Osteoblast (primary cell): Measurements from ENCODE around the gene POU2F3. TPM values are rescaled to one million over a fixed set of nuclear protein-coding genes. Genes with fewer than 3 reads are reported as not detected.

Experiments
- DNase-seq: peaks from one replicate; pipeline ENCODE4 v3.0.0; 2011; ENCODE audit warnings: low spot score, mixed read lengths; ENCODE audit not compliant: insufficient read length; ENCODE audit errors: missing footprints
- H2AFZ ChIP-seq: 2 replicates; pipeline ENCODE4 v1.6.0; 2011; ENCODE audit warnings: mild to moderate bottlenecking, low read length
- H3K27ac ChIP-seq: 2 replicates; pipeline ENCODE4 v1.5.1; 2011; ENCODE audit warnings: mild to moderate bottlenecking, low read depth, low read length, moderate library complexity
- H3K27me3 ChIP-seq: 2 replicates; pipeline ENCODE4 v1.6.0; 2012; ENCODE audit warnings: mild to moderate bottlenecking, control low read depth, inconsistent platforms, low read length, moderate library complexity; ENCODE audit not compliant: insufficient read depth
- H3K36me3 ChIP-seq: 2 replicates; pipeline ENCODE4 v1.5.1; 2011; ENCODE audit warnings: mild to moderate bottlenecking, low read length, control low read depth, moderate library complexity; ENCODE audit not compliant: insufficient read depth
- H3K4me1 ChIP-seq: 2 replicates; pipeline ENCODE4 v1.5.1; 2011; ENCODE audit warnings: mild to moderate bottlenecking, low read length, control low read depth, moderate library complexity; ENCODE audit not compliant: insufficient read depth
- H3K4me2 ChIP-seq: 2 replicates; pipeline ENCODE4 v1.6.0; 2011; ENCODE audit warnings: mild to moderate bottlenecking, low read length; ENCODE audit not compliant: insufficient read depth
- H3K4me3 ChIP-seq: fragments of 200-600 bp; sonication (generic); 3 replicates; pipeline ENCODE4 v1.5.1; 2012; ENCODE audit warnings: mild to moderate bottlenecking, low read length, inconsistent platforms; ENCODE audit not compliant: insufficient read depth
- H3K79me2 ChIP-seq: 2 replicates; pipeline ENCODE4 v1.6.0; 2012; ENCODE audit warnings: mild to moderate bottlenecking, low read length, control low read depth, inconsistent platforms; ENCODE audit not compliant: insufficient read depth
- H3K9me3 ChIP-seq: 2 replicates; pipeline ENCODE4 v1.5.1; 2011; ENCODE audit warnings: low read depth, low read length, control low read depth
- H4K20me1 ChIP-seq: 2 replicates; pipeline ENCODE4 v1.6.0; 2012; ENCODE audit warnings: mild to moderate bottlenecking, low read length, control low read depth; ENCODE audit not compliant: insufficient read depth
- CTCF ChIP-seq: IDR thresholded peaks from 2 replicates; pipeline ENCODE4 v1.5.1; 2011; ENCODE audit warnings: mild to moderate bottlenecking, low read depth, low read length, moderate library complexity; ENCODE audit errors: extremely low read depth
- total RNA-seq: library from RNA; depleted of rRNA; stranded (reverse); fragments of >200 nt; gene quantifications from 2 replicates; pipeline ENCODE4 v1.2.3, GENCODE V29; 2012

POU2F3 gene
- total RNA-seq, 1 donor: under 0.01 TPM

GRCh38 chr11:120257346-120257745, 17.4 kb downstream of the POU2F3 start:
- Histone ChIP-seq H3K79me2 (no peaks in the 10 kb centered on the region), H3K4me2 (no peak overlapping the region), H3K27ac (no peak overlapping the region), H3K27me3 (peaks cover 75% of the 10 kb centered on the region), H3K36me3 (no peaks in the 10 kb centered on the region), H4K20me1 (no peaks in the 10 kb centered on the region), H3K9me3 (no peaks in the 10 kb centered on the region), H3K4me1 (no peaks in the 10 kb centered on the region), H2AFZ (no peak overlapping the region), H3K4me3 (no peak overlapping the region)
- no peak for TF ChIP-seq CTCF
- DNase-seq: no peak

- no peaks in the 10 kb centered on the region for H4K20me1 ChIP-seq
- no peaks in the 10 kb centered on the region for H3K9me3 ChIP-seq
- no peak for TF ChIP-seq CTCF
- no peaks in the 10 kb centered on the region for H3K36me3 ChIP-seq
- no peak overlapping the region for H2AFZ ChIP-seq
- no peak overlapping the region for H3K4me3 ChIP-seq
- DNase-seq: no peak
- H3K27ac ChIP-seq: no peak overlapping the region
- H3K4me1 ChIP-seq: no peaks in the 10 kb centered on the region
- no peaks in the 10 kb centered on the region for H3K79me2 ChIP-seq
- peaks cover 78% of the 10 kb centered on the region for H3K27me3 ChIP-seq
- H3K4me2 ChIP-seq: no peak overlapping the region
These were observed 18.7 kb downstream of the POU2F3 start for GRCh38 chr11:120258661-120259060.

GRCh38 chr11:120259241-120259640, 19.3 kb downstream of the POU2F3 start:
- no peak overlapping the region for H3K4me2 ChIP-seq
- no peaks in the 10 kb centered on the region for H4K20me1 ChIP-seq
- H3K79me2 ChIP-seq: no peaks in the 10 kb centered on the region
- H3K4me1 ChIP-seq: no peaks in the 10 kb centered on the region
- DNase-seq: peak; percentile 54
- no peak for TF ChIP-seq CTCF
- peaks cover 73% of the 10 kb centered on the region for H3K27me3 ChIP-seq
- no peaks in the 10 kb centered on the region for H3K36me3 ChIP-seq
- no peak overlapping the region for H3K27ac ChIP-seq
- no peak overlapping the region for H3K4me3 ChIP-seq
- H2AFZ ChIP-seq: no peak overlapping the region
- no peaks in the 10 kb centered on the region for H3K9me3 ChIP-seq

- Histone ChIP-seq H3K4me1 (no peaks in the 10 kb centered on the region), H3K79me2 (no peaks in the 10 kb centered on the region), H3K27me3 (peaks cover 73% of the 10 kb centered on the region), H3K4me2 (no peak overlapping the region), H3K4me3 (no peak overlapping the region), H4K20me1 (no peaks in the 10 kb centered on the region), H3K9me3 (no peaks in the 10 kb centered on the region), H3K27ac (no peak overlapping the region), H3K36me3 (no peaks in the 10 kb centered on the region), H2AFZ (no peak overlapping the region)
- DNase-seq: no peak
- no peak for TF ChIP-seq CTCF
These were observed 20.1 kb downstream of the POU2F3 start for GRCh38 chr11:120259988-120260565.
